Gastrocnemius medialis (tissue), 4 donors: ENCODE data around the gene OPCML.

ENCODE experiments used
- CTCF ChIP-seq, 5 experiments: fragments of 450-650 bp in 3 of 5; fragments of 200-600 bp in 2 of 5; sonication (generic) in 2 of 5; IDR thresholded peaks in 4 of 5; conservative IDR thresholded peaks in 1 of 5; 1 replicate in 4 of 5; 2 replicates in 1 of 5; pipeline ENCODE4 v1.5.1; 2016 to 2019; ENCODE audit warnings: antibody characterized with exemption in 5 of 5, mild to moderate bottlenecking in 3 of 5, moderate library complexity in 3 of 5
- POLR2A ChIP-seq, 2 donors: fragments of 450-650 bp; IDR thresholded peaks; one replicate each; pipeline ENCODE4 v1.6.1; 2017; ENCODE audit warnings: antibody characterized with exemption in 2 of 2, mild to moderate bottlenecking in 2 of 2, moderate library complexity in 2 of 2

GRCh38 chr11:133414506-133414905, 117.8 kb downstream of the OPCML start:
- TF ChIP-seq CTCF (IDR thresholded peaks at IDR 0.05 in 4 of 5, conservative IDR thresholded peaks at IDR 0.05 in 1 of 5) (no peak), POLR2A (IDR thresholded peaks at IDR 0.05) (no peak)
